Heart left ventricle (tissue), 16 donors: ENCODE data around the gene CA14. TPM values are rescaled to one million over a fixed set of nuclear protein-coding genes. Genes with fewer than 3 reads are reported as not detected.
"Not testable (repeated sequence)": the region's sequence is repeated elsewhere in the genome, so short reads cannot be mapped to it uniquely, and the experiment has no call there.

ENCODE experiments used
- ATAC-seq, 4 donors: fragments of 200-7000 bp; cut with Tn5 transposase; one replicate each; pipeline ENCODE4 v1.9.1; 2020 to 2022; ENCODE audit warnings: moderate library complexity in 4 of 4, mild to moderate bottlenecking in 3 of 4, moderate number of reproducible peaks in 1 of 4
- DNase-seq, 5 donors: peaks; one replicate each; pipeline ENCODE4 v3.0.0-alpha.2; 2020
- H3K27ac ChIP-seq, 12 donors: fragments of 200-600 bp; sonication (generic) in 4 of 12; one replicate each; pipeline versions ENCODE4 v1.5.0 to v1.8.0; 2016 to 2022; ENCODE audit warnings: mild to moderate bottlenecking in 2 of 12
- H3K27me3 ChIP-seq, 9 donors: fragments of 200-600 bp; sonication (generic) in 2 of 9; one replicate each; pipeline versions ENCODE4 v1.5.1 to v1.8.0; 2016 to 2022; ENCODE audit warnings: mild to moderate bottlenecking in 3 of 9
- H3K36me3 ChIP-seq, 9 donors: fragments of 200-600 bp; sonication (generic) in 2 of 9; one replicate each; pipeline versions ENCODE4 v1.5.0 to v1.8.0; 2018 to 2022; ENCODE audit warnings: mild to moderate bottlenecking in 2 of 9
- H3K4me1 ChIP-seq, 12 donors: fragments of 200-600 bp; sonication (generic) in 4 of 12; one replicate each; pipeline versions ENCODE4 v1.5.0 to v1.8.0; 2016 to 2022; ENCODE audit warnings: mild to moderate bottlenecking in 3 of 12
- H3K4me3 ChIP-seq, 12 donors: fragments of 200-600 bp; sonication (generic) in 4 of 12; one replicate each; pipeline versions ENCODE4 v1.5.0 to v1.8.0; 2017 to 2022; ENCODE audit warnings: mild to moderate bottlenecking in 9 of 12, moderate library complexity in 4 of 12
- H3K9me3 ChIP-seq, 12 donors: fragments of 200-600 bp; sonication (generic) in 4 of 12; one replicate each; pipeline versions ENCODE4 v1.5.0 to v1.8.0; 2016 to 2022; ENCODE audit warnings: mild to moderate bottlenecking in 1 of 12
- POLR2A ChIP-seq, 2 donors: fragments of 450-650 bp; IDR thresholded peaks; one replicate each; pipeline ENCODE4 v1.6.1; 2017; ENCODE audit warnings: antibody characterized with exemption in 2 of 2, mild to moderate bottlenecking in 2 of 2, moderate library complexity in 2 of 2
- WGBS, 4 donors: extraction: QIAGEN DNeasy Blood & Tissue Kit in 2 of 4; methylation state at CpG; one replicate each; pipeline versions ENCODE4 v1.1.5 to v1.1.7; 2013 to 2018; 5-methylcytosine and 5-hydroxymethylcytosine counted together
- intact Hi-C, 10 donors: fragments of 100-400 bp; cut with DNase I; formaldehyde crosslinking; loops; one replicate each; pipeline versions ENCODE4 v1.11.1 to v1.14.2; 2022
- polyA plus RNA-seq, 2 donors: library from polyadenylated mRNA; stranded (reverse); fragments of 200-250 nt; gene quantifications; one replicate each; pipeline ENCODE4 v1.2.3, GENCODE V29; 2013
- total RNA-seq, 9 donors: library from RNA; depleted of rRNA in 2 of 9; stranded (reverse); fragments of >200 nt in 2 of 9; fragmentation: NEBNext Ultra II Directional in 3 of 9; extraction: Animal tissue kit (Norgen Biotek cat#: 25700) in 3 of 9; gene quantifications; one replicate each; pipeline versions ENCODE4 v1.1.0 to v1.2.4, GENCODE V29; 2016 to 2023
- TF ChIP-seq, protein P1 (sequence below), 12 donors: fragments of 200-600 bp; sonication (generic) in 4 of 12; IDR thresholded peaks; one replicate each; pipeline versions ENCODE4 v1.5.0 to v1.8.0; 2018 to 2022; ENCODE audit warnings: antibody characterized with exemption in 12 of 12, mild to moderate bottlenecking in 5 of 12
- donor health status: ischemic (EF 13 %, LVEDD 7.1; RV severe dilation, severe dysfunction).
- donor health status: healthy with polysubstance abuse.
- donor health status: DM: no; HTN: yes; CAD: no.
- donor health status: DM: no; HTN: no; CAD: no.
- donor health status: ischemic (EF 25% LVEDD 6.9; RV normal size, moderate dysfunction).
- donor health status: ischemic (EF 25% LVEDD 5.7; RV mildly dilated, moderate dysfunction).
- donor health status: healthy.
- donor health status: DM: yes; HTN: yes; CAD: no.
- donor health status: ischemic (EF 35%, LVEDD 5.7; RV mildly dilated, moderate dysfunction).
- donor health status: nonischemic (EF 11% LVEDD 7.7; RV severe dilation, severe dysfunction).
- donor health status: DM: yes; HTN: yes; CAD: no.
- donor health status: PGD.
- donor health status: ischemic (EF 29% LVEDD 5.4; RV normal size, mild dysfunction).
- donor health status: nonischemic (EF 23%, LVEDD 6.1; RV moderate dilation, normal function).

CA14 gene
- total and polyA plus RNA-seq, 11 donors: 0.56 to 22.2 (median 4.2) TPM

DNA sequence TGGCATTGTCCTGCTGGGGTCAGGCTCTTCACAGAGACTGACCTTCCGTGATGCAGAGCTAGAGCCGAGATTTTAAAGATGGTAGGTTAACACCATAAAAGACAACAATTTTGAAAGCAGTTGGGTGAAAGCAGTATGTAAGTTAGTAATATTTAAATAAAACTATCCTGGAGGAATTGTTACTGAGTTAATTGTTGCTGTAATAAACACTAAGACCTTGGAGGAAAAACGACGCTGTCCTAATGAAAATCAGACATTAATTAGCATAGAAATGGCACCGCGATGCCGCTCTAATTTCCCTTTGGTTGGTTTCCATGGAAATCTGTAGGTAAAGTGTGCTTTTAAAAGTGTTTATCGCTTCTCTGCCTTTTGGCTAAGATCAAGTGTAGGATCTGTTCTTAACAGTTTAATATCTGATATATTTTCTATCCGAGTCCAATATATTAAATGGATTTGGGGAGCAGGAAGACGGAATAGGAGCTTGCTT lies 20.9 kb upstream of the CA14 start:
- no peak for DNase-seq
- no peak for ATAC-seq
- H3K36me3 ChIP-seq: peaks cover 0 to under 1% (median 0%) of the 10 kb centered on the region in 9 donors
- no peaks in the 10 kb centered on the region for H3K9me3 ChIP-seq
- no peaks in the 10 kb centered on the region for H3K27me3 ChIP-seq
- 37 to 39% (median 38%) methylated on average over 10 of the region's 10 CpGs for WGBS, 4 donors
- peak overlapping the region in 11 of 12 donors; percentile 39 to 99 (median 97) for H3K4me3 ChIP-seq
- peaks cover 0 to 18% (median 11%) of the 10 kb centered on the region in 12 donors for H3K4me1 ChIP-seq
- TF ChIP-seq, protein P1, sequence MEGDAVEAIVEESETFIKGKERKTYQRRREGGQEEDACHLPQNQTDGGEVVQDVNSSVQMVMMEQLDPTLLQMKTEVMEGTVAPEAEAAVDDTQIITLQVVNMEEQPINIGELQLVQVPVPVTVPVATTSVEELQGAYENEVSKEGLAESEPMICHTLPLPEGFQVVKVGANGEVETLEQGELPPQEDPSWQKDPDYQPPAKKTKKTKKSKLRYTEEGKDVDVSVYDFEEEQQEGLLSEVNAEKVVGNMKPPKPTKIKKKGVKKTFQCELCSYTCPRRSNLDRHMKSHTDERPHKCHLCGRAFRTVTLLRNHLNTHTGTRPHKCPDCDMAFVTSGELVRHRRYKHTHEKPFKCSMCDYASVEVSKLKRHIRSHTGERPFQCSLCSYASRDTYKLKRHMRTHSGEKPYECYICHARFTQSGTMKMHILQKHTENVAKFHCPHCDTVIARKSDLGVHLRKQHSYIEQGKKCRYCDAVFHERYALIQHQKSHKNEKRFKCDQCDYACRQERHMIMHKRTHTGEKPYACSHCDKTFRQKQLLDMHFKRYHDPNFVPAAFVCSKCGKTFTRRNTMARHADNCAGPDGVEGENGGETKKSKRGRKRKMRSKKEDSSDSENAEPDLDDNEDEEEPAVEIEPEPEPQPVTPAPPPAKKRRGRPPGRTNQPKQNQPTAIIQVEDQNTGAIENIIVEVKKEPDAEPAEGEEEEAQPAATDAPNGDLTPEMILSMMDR (IDR thresholded peaks at IDR 0.05): no peak
- no peak for TF ChIP-seq POLR2A (IDR thresholded peaks at IDR 0.05)
- peak overlapping the region in 7 of 12 donors; percentile 7 to 100 (median 93) for H3K27ac ChIP-seq
- intact Hi-C loops: loop anchor here in 1 of 10 donors (5.0 kb wide), 1 partner anchor 91 kb away; no protein-coding TSS in a partner anchor

DNA sequence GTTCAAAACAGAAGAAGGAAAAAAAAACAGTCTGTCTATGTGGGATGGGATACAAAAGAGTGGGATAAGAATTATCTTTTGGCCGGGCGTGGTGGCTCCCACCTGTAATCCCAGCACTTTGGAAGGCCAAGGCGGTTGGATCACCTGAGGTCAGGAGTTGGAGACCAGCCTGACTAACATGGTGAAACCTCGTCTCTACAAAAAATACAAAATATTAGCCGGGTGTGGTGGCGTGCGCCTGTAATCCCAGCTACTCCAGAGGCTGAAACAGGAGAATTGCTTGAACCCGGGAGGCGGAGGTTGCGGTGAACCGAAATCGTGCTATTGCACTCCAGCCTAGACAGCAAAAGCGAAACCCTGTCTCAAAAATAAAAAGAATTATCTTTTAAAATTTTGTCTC lies 20.4 kb upstream of the CA14 start:
- intact Hi-C loops: loop anchor here in 1 of 10 donors (5.0 kb wide), 1 partner anchor 90 kb away; no protein-coding TSS in a partner anchor

DNA sequence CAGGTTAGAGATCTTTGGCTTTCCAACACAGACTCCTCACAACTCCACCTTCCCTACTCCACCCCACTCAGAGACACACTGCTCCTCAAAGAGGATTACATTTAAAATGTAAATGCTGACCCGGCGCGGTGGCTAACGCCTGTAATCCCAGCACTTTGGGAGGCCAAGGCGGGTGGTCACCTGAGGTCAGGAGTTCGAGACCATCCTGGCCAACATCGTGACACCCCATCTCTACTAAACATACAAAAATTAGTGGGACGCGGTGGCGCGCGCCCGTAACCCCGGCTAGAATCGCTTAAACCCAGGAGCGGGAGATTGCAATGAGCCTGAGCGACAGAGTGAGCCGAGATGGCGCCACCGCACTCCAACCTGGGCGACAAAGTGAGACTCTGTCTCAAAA lies 19.8 kb upstream of the CA14 start:
- 91 to 95% (median 92%) methylated on average over 21 of the region's 21 CpGs for WGBS, 4 donors
- H3K36me3 ChIP-seq: no peaks in the 10 kb centered on the region
- no peak for TF ChIP-seq POLR2A (IDR thresholded peaks at IDR 0.05)
- TF ChIP-seq, protein P1 (IDR thresholded peaks at IDR 0.05): no peak
- H3K4me3 ChIP-seq: no peak overlapping the region
- no peak for ATAC-seq
- intact Hi-C loops: loop anchor here in 1 of 10 donors (5.0 kb wide), 1 partner anchor 90 kb away; no protein-coding TSS in a partner anchor
- peaks cover 0 to 18% (median 11%) of the 10 kb centered on the region in 12 donors for H3K4me1 ChIP-seq
- H3K27ac ChIP-seq: no peak overlapping the region
- no peaks in the 10 kb centered on the region for H3K9me3 ChIP-seq
- H3K27me3 ChIP-seq: no peaks in the 10 kb centered on the region
- DNase-seq: no peak

More for the DNA sequence above, 20.4 kb upstream of the CA14 start:
- not testable (repeated sequence) for DNase-seq, H3K36me3 ChIP-seq, H3K9me3 ChIP-seq, H3K27ac ChIP-seq, H3K27me3 ChIP-seq, ATAC-seq, H3K4me3 ChIP-seq
- WGBS, 4 donors: 86 to 97% (median 91%) methylated on average over 13 of the region's 13 CpGs
- peaks cover 0 to 18% (median 11%) of the 10 kb centered on the region in 12 donors for H3K4me1 ChIP-seq

DNA sequence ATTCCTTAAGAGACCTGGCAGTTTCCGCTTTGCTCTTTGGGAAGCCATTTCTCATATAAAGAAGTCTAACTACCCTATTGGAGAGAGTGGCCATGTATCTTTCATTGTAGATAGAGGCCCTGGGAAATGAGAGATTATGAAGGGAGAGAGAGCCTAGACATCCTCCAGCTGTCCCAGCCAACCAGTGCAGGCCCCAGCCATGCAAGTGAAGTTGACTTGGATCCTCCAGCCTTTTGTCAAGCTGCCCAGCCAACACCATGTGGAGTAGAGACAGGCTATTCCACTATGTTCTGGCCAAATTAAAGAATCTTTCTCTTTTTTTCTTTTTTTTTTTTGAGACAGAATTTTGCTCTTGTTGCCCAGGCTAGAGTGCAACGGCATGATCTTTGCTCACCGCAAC lies 14.6 kb upstream of the CA14 start:
- peak in 1 of 4 donors; percentile 62 for ATAC-seq
- intact Hi-C loops: no loop called here
- Histone ChIP-seq H3K27ac (no peak overlapping the region), H3K27me3 (no peaks in the 10 kb centered on the region), H3K4me3 (no peak overlapping the region), H3K4me1 (no peaks in the 10 kb centered on the region), H3K9me3 (no peaks in the 10 kb centered on the region), H3K36me3 (no peaks in the 10 kb centered on the region)
- no peak for TF ChIP-seq POLR2A (IDR thresholded peaks at IDR 0.05)
- TF ChIP-seq, protein P1 (IDR thresholded peaks at IDR 0.05): no peak
- no peak for DNase-seq
- 76 to 90% (median 86%) methylated on average over 3 of the region's 3 CpGs for WGBS, 4 donors
